Endothelial cell (in vitro differentiated cells): ENCODE measurements around the gene TRIM38. TPM values are rescaled to one million over a fixed set of nuclear protein-coding genes. Genes with fewer than 3 reads are reported as not detected.

Source experiments
- DNase-seq: peaks from one replicate; pipeline ENCODE4 v3.0.0; 2021; ENCODE audit warnings: low spot score
- H3K27ac Mint-ChIP-seq: one replicate; pipeline ENCODE4 v1.8.0; 2021; ENCODE audit warnings: mixed read lengths, inconsistent platforms; ENCODE audit not compliant: unreplicated experiment
- H3K27me3 Mint-ChIP-seq: one replicate; pipeline ENCODE4 v1.8.0; 2021; ENCODE audit warnings: mild to moderate bottlenecking, moderate library complexity, mixed read lengths, inconsistent platforms; ENCODE audit not compliant: unreplicated experiment
- H3K36me3 Mint-ChIP-seq: one replicate; pipeline ENCODE4 v1.8.0; 2021; ENCODE audit warnings: mild to moderate bottlenecking, low read depth, mixed read lengths, inconsistent platforms; ENCODE audit not compliant: unreplicated experiment
- H3K4me1 Mint-ChIP-seq: one replicate; pipeline ENCODE4 v1.8.0; 2021; ENCODE audit warnings: mild to moderate bottlenecking, mixed read lengths, inconsistent platforms; ENCODE audit not compliant: unreplicated experiment
- H3K4me3 Mint-ChIP-seq: one replicate; pipeline ENCODE4 v1.8.0; 2021; ENCODE audit warnings: mild to moderate bottlenecking, mixed read lengths, inconsistent platforms; ENCODE audit not compliant: unreplicated experiment
- H3K9me3 Mint-ChIP-seq: one replicate; pipeline ENCODE4 v1.8.0; 2021; ENCODE audit warnings: mixed read lengths, inconsistent platforms; ENCODE audit not compliant: unreplicated experiment
- CTCF ChIP-seq: fragments of 200-600 bp; sonication (generic); IDR thresholded peaks from one replicate; pipeline ENCODE4 v1.5.0; 2021; ENCODE audit warnings: antibody characterized with exemption; ENCODE audit not compliant: unreplicated experiment
- total RNA-seq: library from RNA; stranded (reverse); fragmentation: NEBNext Ultra II Directional; extraction: Animal tissue kit (Norgen Biotek cat#: 25700); gene quantifications from one replicate; pipeline ENCODE4 v1.2.1, GENCODE V29; 2021; ENCODE audit not compliant: unreplicated experiment

The TRIM38 gene
- total RNA-seq, 1 donor from 2014 or later, result 3.8 TPM

GRCh38 chr6:25954756-25955155, 7.8 kb upstream of the TRIM38 start:
- H3K4me1 Mint-ChIP-seq, result peaks cover 2% of the 10 kb centered on the region
- no peak for DNase-seq

GRCh38 chr6:25956226-25956625, 6.4 kb upstream of the TRIM38 start:
- Mint-ChIP-seq H3K36me3 (peaks cover 16% of the 10 kb centered on the region), H3K9me3 (no peaks in the 10 kb centered on the region), H3K27me3 (no peaks in the 10 kb centered on the region), H3K4me3 (no peak overlapping the region), H3K27ac (no peak overlapping the region), H3K4me1 (peaks cover 5% of the 10 kb centered on the region)
- no peak for DNase-seq
- TF ChIP-seq CTCF, result no peak

More at GRCh38 chr6:25954756-25955155, 7.8 kb upstream of the TRIM38 start:
- no peaks in the 10 kb centered on the region for H3K9me3 Mint-ChIP-seq
- no peaks in the 10 kb centered on the region for H3K27me3 Mint-ChIP-seq
- peaks cover 10% of the 10 kb centered on the region for H3K36me3 Mint-ChIP-seq
- TF ChIP-seq CTCF, result no peak
- no peak overlapping the region for H3K27ac Mint-ChIP-seq
- H3K4me3 Mint-ChIP-seq, result no peak overlapping the region

- H3K4me3 Mint-ChIP-seq, result peak overlapping the region; percentile 13
- H3K36me3 Mint-ChIP-seq, result peaks cover 19% of the 10 kb centered on the region
- no peaks in the 10 kb centered on the region for H3K9me3 Mint-ChIP-seq
- H3K4me1 Mint-ChIP-seq, result peaks cover 24% of the 10 kb centered on the region
- no peak overlapping the region for H3K27ac Mint-ChIP-seq
- no peak for TF ChIP-seq CTCF
- peaks cover 7% of the 10 kb centered on the region for H3K27me3 Mint-ChIP-seq
- DNase-seq, result no peak
Observed at GRCh38 chr6:25958700-25959162, 3.9 kb upstream of the TRIM38 start.

- H3K27ac Mint-ChIP-seq, result no peak overlapping the region
- H3K4me3 Mint-ChIP-seq, result no peak overlapping the region
- no peak for DNase-seq
- H3K9me3 Mint-ChIP-seq, result no peaks in the 10 kb centered on the region
- no peak for TF ChIP-seq CTCF
- peaks cover 27% of the 10 kb centered on the region for H3K4me1 Mint-ChIP-seq
- peaks cover 20% of the 10 kb centered on the region for H3K36me3 Mint-ChIP-seq
- H3K27me3 Mint-ChIP-seq, result peaks cover 8% of the 10 kb centered on the region
Observed at GRCh38 chr6:25959890-25960536, 2.6 kb upstream of the TRIM38 start.

GRCh38 chr6:25960734-25961133, 1.9 kb upstream of the TRIM38 start:
- Mint-ChIP-seq H3K36me3 (peaks cover 20% of the 10 kb centered on the region), H3K9me3 (no peaks in the 10 kb centered on the region), H3K4me3 (no peak overlapping the region), H3K27ac (no peak overlapping the region), H3K4me1 (peaks cover 27% of the 10 kb centered on the region), H3K27me3 (peaks cover 8% of the 10 kb centered on the region)
- TF ChIP-seq CTCF, result no peak
- no peak for DNase-seq
